Ureter (tissue), 1 donor: Measurements from ENCODE around the gene TRIM54. TPM values are rescaled to one million over a fixed set of nuclear protein-coding genes. Genes with fewer than 3 reads are reported as not detected.
A peak's percentile ranks its signal among the peaks of the same experiment; 100 is the strongest.

Experiments used
- DNase-seq: peaks from one replicate; pipeline ENCODE4 v3.0.0-alpha.2; 2020; ENCODE audit warnings: low spot score
- total RNA-seq: library from RNA; stranded (reverse); gene quantifications from one replicate; pipeline ENCODE4 v1.2.4, GENCODE V29; 2023
- donor health status: DM: yes; HTN: yes; CAD: no.

Gene TRIM54
- total RNA-seq, 1 donor from 2014 or later = 0.18 TPM

DNA sequence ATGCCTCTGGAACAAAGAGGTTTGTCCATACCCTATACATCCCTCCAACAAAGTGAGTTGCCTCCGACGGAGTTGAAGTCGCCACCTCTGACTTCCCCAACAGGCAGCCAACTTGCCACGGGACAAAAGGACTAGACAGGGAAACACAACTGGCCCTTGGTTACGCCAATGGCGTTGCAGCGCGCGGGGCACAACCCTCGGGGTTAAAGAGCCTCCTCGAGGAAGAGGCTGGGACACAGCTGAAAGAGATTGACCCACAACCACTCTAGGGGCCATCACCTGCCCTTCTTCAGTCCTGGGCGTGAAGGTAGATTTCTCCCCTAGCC, 73.8 kb downstream of the TRIM54 start:
- DNase-seq = peak; percentile 70

DNA sequence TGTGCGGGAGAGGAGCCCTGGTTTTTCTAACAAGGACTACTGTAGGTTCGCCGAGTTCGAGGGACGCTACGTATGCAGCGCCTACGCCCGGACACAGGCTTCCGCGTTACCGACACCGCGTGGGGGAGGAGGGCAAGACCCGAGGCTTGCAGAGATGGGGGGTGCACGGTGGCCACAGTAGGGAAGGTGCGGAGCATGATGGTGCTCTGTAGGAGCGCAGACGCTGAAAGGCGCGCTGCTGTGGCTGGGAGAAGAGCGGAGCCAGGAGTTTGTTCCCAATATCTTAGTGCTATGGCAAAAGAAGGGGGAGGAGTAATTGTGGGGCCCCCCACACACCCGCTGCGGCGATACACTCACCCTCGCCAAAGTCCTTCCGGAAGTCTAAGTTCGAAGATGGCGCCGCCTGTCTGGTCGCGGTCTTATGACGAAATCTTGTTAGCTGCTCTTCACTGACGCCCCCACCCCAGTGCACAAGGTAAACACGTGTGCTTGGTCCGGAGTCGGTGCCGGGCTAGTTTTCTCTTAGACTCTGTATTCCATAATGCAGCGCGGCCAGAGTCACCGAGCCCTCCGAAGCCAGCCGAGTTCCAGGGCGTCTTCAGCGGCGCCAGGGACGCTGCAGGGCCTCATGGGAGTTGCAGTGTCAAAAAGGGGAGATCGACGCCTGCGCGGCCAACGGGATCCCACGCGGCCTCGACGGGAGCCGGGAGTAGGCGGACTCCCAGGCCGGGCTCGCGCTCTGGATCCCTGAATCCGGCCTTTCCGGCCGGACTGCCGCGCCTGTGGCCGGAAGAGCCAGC, 74.4 kb downstream of the TRIM54 start, which contains the start of gene GTF3C2:
Gene GTF3C2, minus strand, starts transcription at position 383 of the 800 bp plus-strand sequence. CDS start 13,210 bp downstream, outside the sequence.
- DNase-seq = peak; percentile 95

Other genes starting within 250 kb of the TRIM54 start
- 89.6 TPM for gene TMEM214, start 249.5 kb upstream of the TRIM54 start, total RNA-seq
- gene AGBL5, start 230.8 kb upstream of the TRIM54 start, total RNA-seq = 22.0 TPM
- 398 TPM for gene OST4, start 210.8 kb upstream of the TRIM54 start, total RNA-seq
- 65.8 TPM for gene EMILIN1, start 203.8 kb upstream of the TRIM54 start, total RNA-seq
- gene KHK, start 195.7 kb upstream of the TRIM54 start, total RNA-seq = 2.6 TPM
- gene CGREF1, start 163.3 kb upstream of the TRIM54 start, total RNA-seq = 1.9 TPM
- gene ABHD1, start 158.6 kb upstream of the TRIM54 start, total RNA-seq = 0.78 TPM
- gene PREB, start 147.8 kb upstream of the TRIM54 start, total RNA-seq = 45.6 TPM
- not detected for gene PRR30, start 143.0 kb upstream of the TRIM54 start, total RNA-seq
- 0.42 TPM for gene TCF23, start 133.4 kb upstream of the TRIM54 start, total RNA-seq
- 131 TPM for gene ATRAID, start 70.4 kb upstream of the TRIM54 start, total RNA-seq
- 42.1 TPM for gene SLC5A6, start 70.2 kb upstream of the TRIM54 start, total RNA-seq
- gene CAD, start 65.1 kb upstream of the TRIM54 start, total RNA-seq = 63.6 TPM
- gene SLC30A3, start 19.4 kb upstream of the TRIM54 start, total RNA-seq = not detected
- gene DNAJC5G, start 7.0 kb upstream of the TRIM54 start, total RNA-seq = not detected
- 0.68 TPM for gene UCN, start 26.0 kb downstream of the TRIM54 start, total RNA-seq
- gene MPV17, start 40.7 kb downstream of the TRIM54 start, total RNA-seq = 77.1 TPM
- 109 TPM for gene GTF3C2, start 74.3 kb downstream of the TRIM54 start, total RNA-seq
- 37.8 TPM for gene EIF2B4, start 87.9 kb downstream of the TRIM54 start, total RNA-seq
- gene SNX17, start 88.2 kb downstream of the TRIM54 start, total RNA-seq = 102 TPM
- gene ZNF513, start 98.3 kb downstream of the TRIM54 start, total RNA-seq = 39.3 TPM
- gene PPM1G, start 127.2 kb downstream of the TRIM54 start, total RNA-seq = 61.7 TPM
- 71.7 TPM for gene NRBP1, start 146.2 kb downstream of the TRIM54 start, total RNA-seq
- 52.9 TPM for gene KRTCAP3, start 160.0 kb downstream of the TRIM54 start, total RNA-seq
- 40.4 TPM for gene IFT172, start 207.3 kb downstream of the TRIM54 start, total RNA-seq
- gene FNDC4, start 212.8 kb downstream of the TRIM54 start, total RNA-seq = 3.7 TPM
- 1.9 TPM for gene GCKR, start 214.4 kb downstream of the TRIM54 start, total RNA-seq